ENCODE results near the gene SERPINB12.

The SERPINB12 gene, protein sequence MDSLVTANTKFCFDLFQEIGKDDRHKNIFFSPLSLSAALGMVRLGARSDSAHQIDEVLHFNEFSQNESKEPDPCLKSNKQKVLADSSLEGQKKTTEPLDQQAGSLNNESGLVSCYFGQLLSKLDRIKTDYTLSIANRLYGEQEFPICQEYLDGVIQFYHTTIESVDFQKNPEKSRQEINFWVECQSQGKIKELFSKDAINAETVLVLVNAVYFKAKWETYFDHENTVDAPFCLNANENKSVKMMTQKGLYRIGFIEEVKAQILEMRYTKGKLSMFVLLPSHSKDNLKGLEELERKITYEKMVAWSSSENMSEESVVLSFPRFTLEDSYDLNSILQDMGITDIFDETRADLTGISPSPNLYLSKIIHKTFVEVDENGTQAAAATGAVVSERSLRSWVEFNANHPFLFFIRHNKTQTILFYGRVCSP

DNA sequence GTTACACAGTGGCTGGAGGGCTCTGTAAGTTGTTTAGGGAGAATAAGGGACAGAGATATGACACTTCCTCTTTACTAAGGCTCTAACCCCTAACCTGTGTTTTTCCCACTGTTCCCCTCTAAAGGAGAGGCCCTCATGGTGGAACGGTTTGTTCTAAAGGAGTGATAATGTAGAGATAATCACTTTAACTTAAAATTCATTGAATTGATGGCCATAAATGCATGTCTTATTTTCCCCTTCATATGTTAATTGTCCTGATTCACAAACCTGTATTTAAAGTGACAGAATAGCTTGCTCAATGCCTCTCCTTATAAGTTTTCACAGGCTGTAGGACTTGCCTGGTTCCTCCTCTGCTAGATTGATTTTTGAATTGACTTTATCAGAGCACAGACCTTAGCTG lies at the start of gene SERPINB12:
SERPINB12 (plus strand) TSS at position 301 of the 400 bp plus-strand sequence. CDS start 13,791 bp downstream, outside the sequence.
- DNase-seq: no peak

DNA sequence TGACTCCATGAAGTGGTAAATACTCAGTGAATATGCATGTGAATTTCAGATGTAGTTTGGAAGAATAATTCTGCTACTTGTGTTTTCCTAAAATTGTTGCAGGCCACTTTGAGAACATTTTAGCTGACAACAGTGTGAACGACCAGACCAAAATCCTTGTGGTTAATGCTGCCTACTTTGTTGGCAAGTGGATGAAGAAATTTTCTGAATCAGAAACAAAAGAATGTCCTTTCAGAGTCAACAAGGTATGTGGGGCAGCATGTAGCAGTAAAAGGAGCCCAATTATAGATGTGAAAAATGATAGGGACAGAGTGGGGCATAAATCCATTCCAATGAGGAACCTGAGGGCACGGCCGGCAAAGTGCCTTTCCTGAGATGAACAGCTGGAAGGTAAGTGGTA lies 49.3 kb upstream of the SERPINB12 start:
- DNase-seq: no peak

DNA sequence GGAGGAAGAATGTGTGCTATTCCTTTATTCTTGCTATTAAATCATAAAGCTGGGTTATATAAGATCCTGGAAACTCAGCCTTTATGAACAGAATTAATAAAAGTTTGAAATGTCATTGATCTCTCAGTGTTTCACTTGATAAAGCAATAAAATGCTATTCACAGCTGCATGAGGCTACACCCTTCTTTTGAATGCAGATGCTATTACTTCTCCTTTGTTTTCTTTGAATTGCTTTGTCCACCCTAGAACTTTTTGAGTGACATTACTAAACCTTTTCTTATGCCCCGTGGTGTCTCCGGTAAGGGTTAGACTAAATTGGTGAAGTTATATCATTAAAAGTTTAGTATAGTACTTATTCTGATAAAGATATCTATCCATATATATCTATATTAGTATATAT lies 46.5 kb upstream of the SERPINB12 start:
- no peak for DNase-seq

DNA sequence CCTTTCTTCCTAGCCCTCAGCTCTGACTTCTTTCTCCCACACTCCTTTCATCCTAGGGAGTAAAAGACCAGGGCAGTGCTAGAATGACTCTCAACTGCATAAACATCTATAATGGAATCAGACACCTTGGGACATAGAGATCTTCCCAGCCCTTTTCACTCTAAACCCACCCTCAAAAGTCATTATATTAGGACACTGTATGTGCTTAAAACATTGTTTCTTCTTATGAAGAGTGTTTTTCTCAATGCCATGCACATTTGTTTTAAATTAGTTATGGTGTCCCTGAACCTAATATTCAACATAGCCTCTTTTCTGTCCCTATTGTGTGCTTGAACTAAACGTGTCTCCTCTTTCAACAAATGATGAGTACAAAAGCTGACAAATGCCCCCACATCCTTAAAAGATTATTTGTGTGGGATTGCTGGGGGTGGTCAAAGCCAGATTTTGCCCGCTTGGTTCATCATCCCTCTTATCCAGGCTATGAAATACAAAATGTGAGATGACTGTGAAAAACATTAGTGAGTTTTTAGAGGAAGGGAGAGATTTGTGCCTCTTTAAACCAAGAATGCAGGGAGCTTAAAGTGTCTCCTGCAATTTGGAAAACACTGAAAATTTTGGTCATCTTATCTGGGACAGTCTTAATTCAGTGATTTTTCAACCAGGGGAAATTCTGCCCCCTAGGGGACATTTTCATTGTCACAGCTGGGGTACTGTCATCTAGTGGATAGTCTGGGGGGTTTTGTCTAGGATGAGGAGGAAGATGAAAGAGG lies 36.4 kb upstream of the SERPINB12 start:
- peak in 1 of 2 experiments; percentile 47 for DNase-seq

DNA sequence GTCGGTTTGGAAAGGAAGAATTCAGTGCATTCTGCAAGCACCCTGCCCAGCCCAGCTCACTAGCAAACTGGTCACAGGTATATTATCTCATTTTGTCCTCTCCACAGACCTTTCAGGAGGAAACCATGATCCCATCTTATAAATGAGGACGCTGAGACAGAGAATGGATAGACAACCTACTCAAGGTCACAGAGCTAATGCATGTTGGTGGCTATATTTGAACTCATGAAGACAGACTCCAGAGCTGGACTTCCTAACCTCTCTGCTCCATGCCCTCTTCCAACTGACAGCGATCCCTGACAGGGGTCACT lies 35.9 kb upstream of the SERPINB12 start:
- no peak for DNase-seq

DNA sequence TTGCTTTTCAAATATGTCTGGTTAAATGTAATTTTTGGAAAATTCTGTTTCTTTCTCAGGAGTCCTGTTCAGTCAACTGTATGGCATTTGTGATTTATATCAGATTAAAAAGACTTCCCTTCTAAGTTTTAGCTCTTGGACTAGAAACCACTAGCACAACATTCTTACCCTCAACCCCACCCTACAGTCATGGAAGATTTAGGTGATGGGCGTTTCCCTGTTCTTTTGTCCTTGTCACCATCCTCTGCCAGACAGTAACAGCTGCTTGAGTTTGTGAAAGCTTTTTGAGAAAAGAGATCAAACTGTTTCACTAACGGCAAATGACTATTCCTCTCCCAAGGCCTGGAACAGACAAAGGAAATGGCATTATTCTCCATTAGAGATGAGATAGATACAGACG lies 33.6 kb upstream of the SERPINB12 start:
- no peak for DNase-seq

DNA sequence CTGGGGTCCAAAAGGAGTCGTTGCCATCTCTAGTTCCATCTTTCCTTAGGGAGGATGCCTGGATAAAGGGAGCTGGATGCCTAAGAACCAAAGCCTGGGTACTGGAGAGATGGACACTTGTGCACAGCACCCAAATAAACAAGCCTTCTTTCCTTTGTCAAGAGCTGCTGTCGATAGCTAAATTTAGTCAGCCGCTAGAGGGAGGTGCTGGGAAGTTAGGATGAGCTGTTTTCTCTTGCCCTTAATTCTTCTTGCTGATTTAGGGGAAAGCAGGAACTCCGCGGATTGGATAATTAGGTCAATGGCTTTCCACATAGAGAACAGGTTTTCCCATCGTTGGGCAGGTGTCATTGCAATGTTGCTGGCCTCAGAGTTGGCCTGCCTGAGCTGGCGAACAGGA lies 30.9 kb upstream of the SERPINB12 start:
- DNase-seq: peak; percentile 36 to 67

DNA sequence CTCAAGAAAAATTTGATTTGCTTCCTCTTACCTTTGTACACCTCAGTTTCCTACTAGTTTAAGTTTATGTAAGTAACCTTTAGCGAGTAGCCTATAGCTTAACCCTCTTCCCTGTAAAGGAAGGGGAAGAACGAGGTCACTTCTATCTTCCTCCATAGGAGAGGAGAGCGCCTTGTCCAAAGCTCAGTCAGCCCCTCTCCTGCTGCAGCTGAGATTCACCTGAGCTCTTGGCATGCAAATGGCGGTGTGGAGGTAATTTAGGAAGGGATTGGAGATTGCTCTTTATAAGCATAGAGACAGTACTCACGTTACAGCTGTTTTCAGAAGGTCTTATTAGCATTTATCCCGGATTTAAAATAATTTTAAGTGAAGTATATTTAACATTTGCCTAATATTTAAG lies 27.8 kb upstream of the SERPINB12 start:
- peak in 1 of 2 experiments; percentile 2 for DNase-seq

DNA sequence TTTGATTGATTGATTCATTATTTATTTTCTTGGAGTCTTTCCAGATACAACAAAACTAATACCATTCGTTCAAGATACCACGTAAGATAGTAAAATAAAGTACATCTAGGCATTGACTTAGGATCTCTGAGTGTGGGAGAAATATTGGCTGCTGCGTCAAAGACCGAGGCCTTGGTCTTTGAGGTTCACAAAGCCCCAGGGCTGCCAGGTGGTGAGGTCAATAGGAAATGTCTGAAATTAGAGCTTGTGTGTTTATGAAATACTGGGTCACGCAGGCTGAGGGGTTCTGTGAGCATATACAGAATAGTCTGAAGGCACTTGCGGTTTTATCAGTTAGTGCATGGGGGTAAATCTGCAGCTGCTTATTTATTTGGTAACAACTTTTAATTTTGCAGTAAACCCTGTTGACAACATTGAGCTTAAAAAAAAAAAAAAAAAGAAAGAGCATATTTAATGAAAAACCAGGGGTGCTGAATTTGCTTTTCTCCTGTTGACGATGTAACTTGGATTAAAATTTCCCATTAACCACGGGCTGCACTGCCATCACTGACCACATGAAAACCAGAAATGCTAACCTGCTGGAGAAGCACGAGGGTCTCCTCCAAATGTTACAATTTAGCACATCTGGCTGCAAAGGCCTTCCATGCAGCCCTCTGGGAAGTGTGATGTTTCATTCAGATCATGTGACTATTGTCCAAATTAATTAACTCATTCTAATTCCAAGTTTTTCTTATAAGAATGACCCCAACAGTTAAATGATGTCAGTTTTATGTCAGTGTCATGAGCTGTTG lies 27.1 kb upstream of the SERPINB12 start:
- peak in 1 of 2 experiments; percentile 2 for DNase-seq

DNA sequence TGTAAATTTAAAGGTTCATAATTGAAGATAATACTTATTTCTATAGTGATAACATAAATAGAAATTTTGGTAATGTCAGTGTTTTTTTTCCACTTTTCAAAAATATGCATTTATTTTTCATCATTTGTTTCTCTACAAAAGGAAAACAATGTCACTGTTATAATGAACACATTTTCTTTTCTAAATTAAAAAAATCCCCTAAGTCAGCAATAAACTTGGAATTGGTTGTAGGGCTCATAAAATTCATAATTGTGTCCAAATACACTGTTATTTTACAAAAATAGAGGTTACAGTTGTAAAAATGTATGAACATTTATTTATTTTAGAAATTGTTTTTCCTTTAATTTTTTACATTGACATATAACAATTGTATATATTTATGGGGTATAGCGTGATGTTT lies 26.4 kb upstream of the SERPINB12 start:
- no peak for DNase-seq

DNA sequence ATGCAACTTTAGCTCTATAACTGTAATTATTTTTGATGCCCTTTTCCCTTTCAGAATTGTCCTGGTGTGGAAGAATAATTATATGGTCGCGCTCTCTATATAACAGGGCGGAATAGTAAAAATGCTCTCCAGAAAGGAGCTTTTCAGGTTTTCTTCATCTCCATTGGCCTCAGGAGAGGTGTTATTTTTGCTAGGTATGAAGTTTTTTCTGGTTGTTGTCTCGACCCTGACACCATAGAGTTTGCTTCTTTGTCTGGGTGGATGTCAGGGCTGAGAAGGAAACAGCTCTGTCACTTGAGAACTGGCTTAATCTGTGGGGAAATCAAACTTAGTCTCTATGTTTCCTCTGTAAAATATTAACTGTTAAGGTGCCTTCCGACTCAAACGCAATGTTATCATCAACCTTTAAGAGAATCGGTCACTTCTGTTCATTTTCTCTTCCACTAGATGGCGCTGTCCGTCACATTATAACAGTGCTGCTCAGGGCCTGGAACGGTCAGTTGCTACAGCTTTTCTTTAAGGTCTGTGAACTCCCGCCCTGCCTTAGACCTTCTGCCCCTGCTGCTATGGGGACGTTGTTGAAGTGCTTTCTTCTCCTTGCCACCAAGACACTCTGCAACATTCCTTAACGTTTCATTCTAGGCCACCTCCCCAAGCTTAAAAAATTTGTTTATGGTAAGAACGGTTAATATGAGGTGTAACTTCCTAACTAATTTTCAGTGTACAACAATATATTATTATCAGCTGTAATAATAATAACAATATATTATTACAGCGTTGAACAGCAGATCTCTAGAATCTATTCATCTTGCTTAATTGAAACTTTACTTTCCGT lies 23.8 kb upstream of the SERPINB12 start:
- peak; percentile 57 to 84 for DNase-seq

DNA sequence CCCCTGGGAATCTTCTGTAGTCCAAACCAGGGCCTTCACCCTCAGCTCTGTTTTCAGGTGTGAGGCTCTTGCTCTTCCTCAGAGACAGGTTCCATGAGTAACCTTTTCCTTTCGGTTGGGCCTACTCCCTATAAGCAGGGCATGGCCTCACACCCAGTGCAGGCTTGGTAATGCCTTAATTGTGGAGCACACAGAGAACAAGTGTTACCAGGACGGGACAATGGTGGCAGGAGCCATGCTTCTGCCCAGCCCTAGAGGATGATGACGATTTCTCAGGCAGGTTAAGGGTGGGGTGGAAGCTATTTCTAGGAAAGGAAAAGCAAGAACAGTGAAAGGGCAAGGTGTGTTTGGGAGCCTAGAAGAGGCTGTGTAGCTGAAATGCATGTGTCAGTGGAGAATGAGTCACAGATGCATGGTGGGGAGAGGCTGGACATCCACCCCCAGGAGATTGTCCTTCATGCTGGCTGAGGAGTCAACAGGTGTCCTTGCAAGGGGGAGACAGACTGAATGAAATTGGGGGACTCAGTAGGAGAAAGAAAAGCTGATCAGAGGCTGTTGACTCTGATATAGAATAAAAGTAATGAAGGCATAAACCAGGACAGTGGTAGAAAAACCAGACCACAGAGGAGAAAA lies 22.0 kb upstream of the SERPINB12 start:
- DNase-seq: no peak

DNA sequence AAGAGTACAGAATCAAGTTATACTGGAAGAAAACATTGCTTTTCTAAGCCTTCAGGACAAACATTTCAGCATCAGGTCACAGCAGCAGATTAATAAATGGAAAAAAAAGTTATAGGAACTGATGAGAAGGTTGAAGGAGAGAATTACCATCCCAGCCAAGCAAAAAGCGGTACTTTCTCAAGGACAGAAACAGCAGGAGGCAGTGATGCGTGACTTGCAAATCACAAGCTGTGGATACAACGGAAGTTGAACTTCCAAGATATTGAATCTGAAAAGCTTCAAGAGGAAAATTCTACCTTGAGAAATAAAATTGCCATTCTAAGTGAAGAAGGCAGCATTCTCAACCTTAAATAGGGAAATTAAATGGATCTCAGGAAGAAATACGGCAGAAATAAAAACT lies 18.5 kb upstream of the SERPINB12 start:
- peak in 1 of 2 experiments; percentile 13 for DNase-seq

DNA sequence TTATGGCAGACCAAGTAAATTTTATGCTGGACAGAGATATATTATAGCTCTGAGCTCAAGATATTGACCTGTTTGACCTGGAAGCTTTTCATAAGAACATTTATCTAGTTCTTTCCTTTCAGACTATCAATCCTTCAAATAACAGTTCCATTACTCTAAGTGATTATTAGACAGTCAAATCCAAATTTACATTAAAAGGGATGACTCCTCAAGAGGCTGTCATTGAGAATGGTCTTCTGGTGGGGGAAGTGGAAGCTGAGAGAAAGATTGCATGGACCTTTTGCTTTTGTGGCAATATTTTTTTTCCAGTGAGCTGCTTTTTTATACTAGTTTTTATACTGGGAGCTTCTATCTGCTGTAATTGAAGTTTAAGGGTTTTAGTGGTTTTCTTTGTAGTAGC lies 14.9 kb upstream of the SERPINB12 start:
- DNase-seq: no peak

DNA sequence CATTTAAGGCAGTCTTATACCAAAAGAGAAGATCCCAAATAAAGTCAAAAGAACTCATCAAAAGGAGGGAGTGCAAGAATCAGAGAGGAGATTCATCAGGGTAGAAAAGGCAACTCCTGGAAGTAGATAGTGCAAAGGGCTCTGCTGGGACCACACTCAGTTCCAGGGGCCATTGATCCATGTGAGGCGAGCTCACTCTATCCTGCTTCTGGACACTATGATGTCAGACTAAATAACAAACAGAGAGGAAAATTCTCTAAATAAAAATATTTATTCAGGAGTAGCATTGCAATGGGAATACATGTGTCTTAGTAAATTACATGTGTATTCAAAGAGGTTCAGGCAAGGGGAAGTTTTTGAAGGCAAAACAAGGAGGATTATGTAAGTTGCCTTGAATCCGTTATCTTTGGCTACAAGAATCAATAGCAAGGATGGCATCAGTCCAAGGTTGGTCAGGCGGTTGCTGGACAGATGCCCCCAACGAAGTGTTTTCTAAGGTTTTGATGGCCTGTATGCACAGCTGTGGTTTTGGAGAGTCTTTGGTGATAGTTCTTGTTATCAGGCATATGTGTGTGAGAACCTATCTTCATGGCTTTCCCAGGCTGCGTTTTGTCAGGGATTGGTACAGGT lies 13.2 kb upstream of the SERPINB12 start:
- DNase-seq: no peak

DNA sequence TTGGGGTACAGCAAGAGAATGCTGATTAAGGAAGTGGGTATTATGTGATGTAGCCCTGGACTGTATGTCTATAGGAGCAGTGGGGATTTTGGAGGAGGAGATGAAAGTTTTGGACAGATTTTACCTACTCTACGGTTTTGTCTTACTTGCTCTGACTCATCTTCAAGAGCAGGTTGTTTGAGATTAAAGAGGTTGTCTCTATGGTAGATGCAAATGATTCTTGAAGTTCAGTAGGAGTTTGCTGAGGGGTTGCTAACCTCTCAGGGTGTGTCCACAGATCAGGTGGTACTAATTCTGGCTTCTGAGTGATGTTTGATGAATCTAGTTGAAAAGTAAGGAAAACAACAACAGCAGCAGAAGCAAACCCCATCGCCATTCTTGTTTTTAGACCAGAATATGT lies 9.7 kb upstream of the SERPINB12 start:
- DNase-seq: no peak

DNA sequence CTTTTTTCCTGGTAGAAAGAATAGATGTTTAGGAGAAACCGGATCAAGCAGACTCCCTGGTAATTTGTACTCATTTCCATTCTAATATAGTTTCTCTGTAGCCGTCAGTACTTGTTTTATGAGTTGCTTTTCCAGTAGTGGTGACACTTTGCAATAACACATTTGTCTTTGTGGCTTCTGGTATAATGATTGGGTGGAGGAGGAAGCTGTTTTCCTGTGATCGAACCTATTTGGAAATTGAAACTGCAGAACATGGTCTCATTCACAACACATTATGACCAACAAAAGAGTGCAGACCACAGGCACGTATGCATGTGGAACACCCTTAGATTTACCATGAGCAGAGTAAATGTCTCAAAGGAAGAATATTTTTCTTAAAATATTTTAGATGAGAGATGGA lies 7.6 kb upstream of the SERPINB12 start:
- no peak for DNase-seq

DNA sequence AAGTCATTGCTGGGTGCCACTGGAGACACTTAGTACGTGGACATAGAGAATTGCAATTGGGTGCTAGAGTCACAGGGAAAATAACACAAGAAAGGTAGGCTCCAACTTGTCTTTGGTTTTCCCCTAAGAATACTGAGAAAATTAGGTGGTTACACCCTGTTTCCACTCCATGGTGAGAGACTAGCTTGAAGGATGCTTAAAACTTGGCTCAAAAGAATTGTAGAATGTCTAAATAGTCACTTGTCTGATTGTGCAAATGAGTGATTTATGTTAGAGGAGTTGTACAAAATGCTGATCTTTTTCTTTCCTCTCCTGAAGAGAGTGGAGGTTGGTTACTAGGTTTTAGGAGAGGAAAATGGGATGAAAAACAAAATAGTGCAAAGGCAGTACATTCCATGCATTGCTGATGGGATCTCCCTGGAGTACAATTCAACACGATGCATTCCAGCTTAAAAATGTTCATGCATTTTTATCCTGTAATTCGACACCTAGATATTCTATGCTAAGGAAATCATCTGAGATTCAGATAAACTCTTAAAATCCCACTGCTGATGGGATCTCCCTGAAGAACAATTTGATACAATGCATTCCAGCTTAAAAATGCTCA lies 2.2 kb upstream of the SERPINB12 start:
- DNase-seq: no peak

DNA sequence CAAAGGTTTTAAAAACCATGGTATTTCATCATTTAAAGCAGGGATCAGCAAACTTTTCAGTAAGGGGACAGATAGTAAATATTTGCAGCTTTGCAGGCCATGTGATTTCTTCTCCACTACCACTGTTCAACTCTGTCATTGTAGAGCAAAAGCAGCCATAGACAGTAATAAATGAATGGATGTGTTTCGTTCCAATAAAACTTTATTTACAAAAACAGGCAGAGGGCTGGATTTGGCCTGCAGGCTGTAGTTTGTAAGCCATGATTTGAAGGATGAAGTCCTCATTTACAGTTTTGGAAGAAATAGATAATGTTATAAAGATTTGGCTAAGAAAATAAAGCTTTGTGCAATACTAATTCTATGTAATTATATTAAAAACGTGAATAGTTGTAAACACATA lies 1.8 kb downstream of the SERPINB12 start:
- DNase-seq: no peak

DNA sequence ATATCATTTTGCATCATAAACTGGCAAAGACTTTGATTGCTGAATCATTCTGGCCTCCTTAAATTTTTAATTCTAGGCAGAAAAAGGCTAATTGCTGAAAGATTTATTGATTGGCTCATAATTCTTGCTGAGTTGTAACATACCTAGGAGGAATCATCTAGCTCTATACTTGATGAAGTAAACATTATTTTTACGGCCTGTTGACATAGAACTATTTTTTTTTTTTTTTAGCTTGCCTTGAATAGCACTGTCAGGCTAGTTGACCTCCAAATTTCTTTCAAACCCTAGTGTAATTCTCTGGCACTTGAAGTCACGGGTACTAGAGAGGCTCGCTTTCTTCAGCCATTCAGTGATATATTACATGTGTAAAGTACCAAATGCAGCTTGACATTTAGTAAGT lies 2.8 kb downstream of the SERPINB12 start:
- DNase-seq: no peak

DNA sequence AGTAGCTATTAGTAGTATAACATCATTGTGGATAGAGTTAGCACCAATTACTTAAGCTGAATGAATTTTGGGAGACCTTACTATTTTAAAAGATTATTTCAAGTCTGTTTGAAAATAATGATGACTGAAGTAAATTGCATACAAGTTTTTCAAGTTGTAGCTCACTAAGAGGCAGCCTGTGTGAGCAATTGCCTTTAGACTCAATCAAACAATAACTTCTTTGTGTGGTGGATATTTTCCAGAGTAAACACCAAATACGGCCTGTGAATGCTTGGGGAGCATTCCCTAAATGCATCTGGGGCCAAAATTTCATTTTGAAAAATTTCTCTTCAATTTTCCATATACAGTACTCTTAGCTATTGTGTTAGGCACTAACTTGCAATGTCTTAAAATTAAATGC lies 7.9 kb downstream of the SERPINB12 start:
- DNase-seq: no peak
